Pancreas (tissue), 10 donors: Measurements from ENCODE around the gene SESTD1. TPM values are rescaled to one million over a fixed set of nuclear protein-coding genes. Genes with fewer than 3 reads are reported as not detected.
"Not testable (repeated sequence)": the region's sequence is repeated elsewhere in the genome, so short reads cannot be mapped to it uniquely, and the experiment has no call there.

Source experiments
- ATAC-seq, 4 donors: fragments of 200-7000 bp; cut with Tn5 transposase; one replicate each; pipeline versions ENCODE4 v1.8.0 to v1.9.1; 2020; ENCODE audit warnings: mild to moderate bottlenecking in 4 of 4, moderate library complexity in 4 of 4
- DNase-seq, 6 donors: peaks; one replicate each; pipeline ENCODE4 v3.0.0-alpha.2; 2020
- FAIRE-seq: peaks from 2 replicates; lab custom pipeline; 2012; peaks lifted over from hg19 to GRCh38; lab: Jason Lieb, UNC
- H3K27ac ChIP-seq, 4 donors: fragments of 200-600 bp; sonication (generic); 1 replicate in 3 of 4; 2 replicates in 1 of 4; pipeline versions ENCODE4 v1.5.0 to v1.8.0; 2020
- H3K27me3 ChIP-seq, 4 donors: fragments of 200-600 bp; one replicate each; pipeline ENCODE4 v1.8.0; 2021
- H3K36me3 ChIP-seq, 3 donors: fragments of 200-600 bp; sonication (generic) in 1 of 3; one replicate each; pipeline versions ENCODE4 v1.5.0 to v1.8.0; 2020 to 2021
- H3K4me1 ChIP-seq, 3 donors: fragments of 200-600 bp; one replicate each; pipeline ENCODE4 v1.8.0; 2021
- H3K4me3 ChIP-seq, 4 donors: fragments of 200-600 bp; sonication (generic) in 2 of 4; one replicate each; pipeline versions ENCODE4 v1.5.0 to v1.8.0; 2020 to 2021
- H3K9me3 ChIP-seq, 4 donors: fragments of 200-600 bp; one replicate each; pipeline ENCODE4 v1.8.0; 2021
- WGBS, 2 donors: extraction: QIAGEN DNeasy Blood & Tissue Kit; methylation state at CpG; one replicate each; pipeline ENCODE4 v1.1.7; 2013; 5-methylcytosine and 5-hydroxymethylcytosine counted together
- intact Hi-C, 3 donors: fragments of 100-400 bp; cut with DNase I; formaldehyde crosslinking; loops; one replicate each; pipeline versions ENCODE4 v1.11.1 to v1.14.2; 2022
- polyA plus RNA-seq, 2 donors: library from polyadenylated mRNA; stranded (reverse); fragments of 200-250 nt; gene quantifications; one replicate each; pipeline ENCODE4 v1.2.3, GENCODE V29; 2013
- total RNA-seq, 6 donors: library from RNA; stranded (reverse); fragmentation: NEBNext Ultra II Directional in 4 of 6; extraction: Animal tissue kit (Norgen Biotek cat#: 25700) in 4 of 6; gene quantifications; one replicate each; pipeline versions ENCODE4 v1.2.1 to v1.2.4, GENCODE V29; 2021 to 2023
- TF ChIP-seq, protein P1 (sequence below), 4 donors: fragments of 200-600 bp; sonication (generic) in 3 of 4; IDR thresholded peaks; one replicate each; pipeline versions ENCODE4 v1.5.0 to v1.8.0; 2021; ENCODE audit warnings: antibody characterized with exemption in 4 of 4
- donor health status: healthy with polysubstance abuse.
- donor health status: DM: no; HTN: no; CAD: no; lungs with moderate emphysema.
- donor health status: DM: no; HTN: no; CAD: no.
- donor health status: control.
- donor health status: control.
- donor health status: Bipolar disorder and iron deficiency.
- donor health status: DM: yes; HTN: yes; CAD: no.
- donor health status: DM: no; HTN: no; CAD: no.
- donor health status: DM: no; HTN: no; CAD: no.
- donor health status: DM: yes; HTN: yes; CAD: no.

The SESTD1 gene
- total and polyA plus RNA-seq, 8 donors = 4.0 to 37.0 (median 14.2) TPM

DNA sequence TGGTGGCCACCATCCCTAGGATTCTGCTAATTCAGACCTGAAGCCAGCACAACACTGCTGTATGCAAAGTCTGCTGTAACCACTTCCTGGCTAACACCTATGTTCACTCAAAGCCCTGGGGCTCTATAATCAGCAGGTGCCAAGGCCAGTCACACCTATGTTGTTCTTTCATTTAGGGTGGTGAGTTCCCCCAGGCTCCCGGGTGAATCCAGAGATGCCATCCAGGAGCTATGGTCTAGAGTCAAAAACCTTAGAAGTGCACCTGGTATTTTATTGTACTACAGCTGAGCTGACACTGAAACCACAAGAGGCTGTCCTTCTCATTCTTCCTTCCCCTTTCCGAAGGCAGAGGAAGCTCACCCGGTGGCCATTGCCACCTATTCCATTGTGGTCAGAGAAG is 168.5 kb downstream of the SESTD1 start:
- TF ChIP-seq, protein P1, sequence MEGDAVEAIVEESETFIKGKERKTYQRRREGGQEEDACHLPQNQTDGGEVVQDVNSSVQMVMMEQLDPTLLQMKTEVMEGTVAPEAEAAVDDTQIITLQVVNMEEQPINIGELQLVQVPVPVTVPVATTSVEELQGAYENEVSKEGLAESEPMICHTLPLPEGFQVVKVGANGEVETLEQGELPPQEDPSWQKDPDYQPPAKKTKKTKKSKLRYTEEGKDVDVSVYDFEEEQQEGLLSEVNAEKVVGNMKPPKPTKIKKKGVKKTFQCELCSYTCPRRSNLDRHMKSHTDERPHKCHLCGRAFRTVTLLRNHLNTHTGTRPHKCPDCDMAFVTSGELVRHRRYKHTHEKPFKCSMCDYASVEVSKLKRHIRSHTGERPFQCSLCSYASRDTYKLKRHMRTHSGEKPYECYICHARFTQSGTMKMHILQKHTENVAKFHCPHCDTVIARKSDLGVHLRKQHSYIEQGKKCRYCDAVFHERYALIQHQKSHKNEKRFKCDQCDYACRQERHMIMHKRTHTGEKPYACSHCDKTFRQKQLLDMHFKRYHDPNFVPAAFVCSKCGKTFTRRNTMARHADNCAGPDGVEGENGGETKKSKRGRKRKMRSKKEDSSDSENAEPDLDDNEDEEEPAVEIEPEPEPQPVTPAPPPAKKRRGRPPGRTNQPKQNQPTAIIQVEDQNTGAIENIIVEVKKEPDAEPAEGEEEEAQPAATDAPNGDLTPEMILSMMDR (IDR thresholded peaks at IDR 0.05) = no peak
- Histone ChIP-seq H3K36me3 (no peaks in the 10 kb centered on the region), H3K4me3 (no peak overlapping the region), H3K27me3 (no peaks in the 10 kb centered on the region), H3K27ac (no peak overlapping the region), H3K4me1 (no peaks in the 10 kb centered on the region), H3K9me3 (no peaks in the 10 kb centered on the region)
- FAIRE-seq = no peak
- intact Hi-C loops = no loop called here
- DNase-seq = no peak
- ATAC-seq = no peak
- WGBS, 2 donors = 78 to 85% methylated on average over 3 of the region's 3 CpGs

- DNase-seq, intact Hi-C loops, H3K27ac ChIP-seq, H3K4me3 ChIP-seq, ATAC-seq, H3K36me3 ChIP-seq, H3K9me3 ChIP-seq, H3K4me1 ChIP-seq, FAIRE-seq, H3K27me3 ChIP-seq: not testable (repeated sequence)
- WGBS, 2 donors = 86 to 97% methylated on average over 4 of the region's 4 CpGs
These were observed 171.7 kb downstream of the SESTD1 start for GRCh38 chr2:179092912-179093311.

GRCh38 chr2:179082697-179083096 is 181.9 kb downstream of the SESTD1 start:
- 92 to 100% methylated on average over 2 of the region's 2 CpGs for WGBS, 2 donors
- H3K27me3 ChIP-seq = no peaks in the 10 kb centered on the region
- no peaks in the 10 kb centered on the region for H3K9me3 ChIP-seq
- no peak overlapping the region for H3K4me3 ChIP-seq
- no peaks in the 10 kb centered on the region for H3K36me3 ChIP-seq
- H3K4me1 ChIP-seq = no peaks in the 10 kb centered on the region
- H3K27ac ChIP-seq = no peak overlapping the region
- TF ChIP-seq, protein P1 (IDR thresholded peaks at IDR 0.05) = no peak
- DNase-seq (no peak), ATAC-seq (no peak), FAIRE-seq (no peak)
- intact Hi-C loops = no loop called here

DNA sequence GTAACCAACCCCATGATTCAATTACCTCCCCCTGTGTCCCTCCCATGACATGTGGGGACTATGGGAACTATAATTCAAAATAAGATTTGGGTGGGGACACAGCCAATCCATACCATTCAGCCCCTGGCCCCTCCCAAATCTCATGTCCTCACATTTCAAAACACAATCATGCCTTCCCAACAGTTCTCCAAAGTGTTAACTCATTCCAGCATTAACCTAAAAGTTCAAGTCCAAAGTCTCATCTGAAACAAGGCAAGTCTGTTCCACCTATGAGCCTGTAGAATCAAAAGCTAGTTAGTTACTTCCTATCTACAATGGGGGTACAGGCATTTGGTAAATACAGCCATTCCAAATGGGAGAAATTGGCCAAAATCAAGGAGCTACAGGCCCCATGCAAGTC is 182.7 kb downstream of the SESTD1 start:
- no peak for ATAC-seq
- no peaks in the 10 kb centered on the region for H3K4me1 ChIP-seq
- TF ChIP-seq, protein P1 (IDR thresholded peaks at IDR 0.05) = no peak
- H3K9me3 ChIP-seq = no peaks in the 10 kb centered on the region
- H3K4me3 ChIP-seq = no peak overlapping the region
- H3K36me3 ChIP-seq = no peaks in the 10 kb centered on the region
- intact Hi-C loops = no loop called here
- FAIRE-seq = no peak
- DNase-seq = no peak
- no peak overlapping the region for H3K27ac ChIP-seq
- H3K27me3 ChIP-seq = no peaks in the 10 kb centered on the region

- Histone ChIP-seq H3K4me3 (no peak overlapping the region), H3K27me3 (no peaks in the 10 kb centered on the region), H3K9me3 (no peaks in the 10 kb centered on the region), H3K4me1 (no peaks in the 10 kb centered on the region), H3K27ac (no peak overlapping the region), H3K36me3 (no peaks in the 10 kb centered on the region)
- 55 to 58% methylated on average over 3 of the region's 3 CpGs for WGBS, 2 donors
- intact Hi-C loops = no loop called here
- DNase-seq (no peak), ATAC-seq (no peak), FAIRE-seq (no peak)
- TF ChIP-seq, protein P1 (IDR thresholded peaks at IDR 0.05) = no peak
These were observed 192.1 kb downstream of the SESTD1 start for GRCh38 chr2:179072527-179072926.
